ENCODE results near the gene TNP2. TPM values are rescaled to one million over a fixed set of nuclear protein-coding genes. Genes with fewer than 3 reads are reported as not detected.
A peak's percentile ranks its signal among the peaks of the same experiment; 100 is the strongest.
"Not testable (repeated sequence)": the region's sequence is repeated elsewhere in the genome, so short reads cannot be mapped to it uniquely, and the experiment has no call there.

Gene TNP2
- total RNA-seq, 1 donor = not detected

DNA sequence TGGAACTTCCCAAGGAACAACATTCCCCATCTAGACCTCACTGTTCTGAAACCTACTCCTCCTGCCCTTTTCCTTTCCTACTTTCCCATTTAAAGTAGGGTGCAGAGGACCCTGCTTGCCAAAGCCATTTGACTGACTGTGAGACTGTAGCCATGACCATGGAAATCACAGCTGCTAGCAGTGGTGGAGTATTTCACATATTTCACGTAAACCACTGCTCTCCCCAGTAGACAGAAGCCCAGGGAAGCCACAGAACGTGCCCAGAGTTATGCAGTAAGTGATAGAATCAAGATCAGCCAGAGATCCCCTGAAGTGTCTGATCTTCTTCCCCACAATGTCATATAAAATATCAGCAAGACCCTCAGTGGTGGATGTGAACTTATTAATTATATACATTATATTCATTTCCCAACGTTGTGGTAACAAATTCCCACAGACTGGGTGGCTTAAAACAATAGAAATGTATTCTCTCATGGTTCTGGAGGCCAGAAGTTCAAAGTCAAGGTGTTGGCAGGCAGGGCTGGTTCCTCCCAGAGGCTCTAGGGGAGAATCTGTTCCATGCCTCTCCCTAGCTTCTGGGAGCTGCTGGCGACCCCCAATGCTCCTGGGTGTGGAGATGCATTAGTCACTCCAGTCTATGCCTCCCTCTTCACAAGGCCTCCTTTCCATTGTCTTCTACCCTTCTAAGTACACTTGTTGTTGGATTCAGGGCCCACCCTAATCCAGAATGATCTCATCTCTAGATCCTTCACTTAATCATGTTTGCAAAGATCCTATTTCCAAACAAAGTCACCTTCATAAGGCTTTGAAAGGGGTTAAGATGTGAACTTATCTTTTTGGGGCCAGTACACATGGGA, 32.7 kb upstream of the TNP2 start:
- no peak for DNase-seq (ENCODE audit: low read depth in 2 of 3, low spot score in 2 of 3)

DNA sequence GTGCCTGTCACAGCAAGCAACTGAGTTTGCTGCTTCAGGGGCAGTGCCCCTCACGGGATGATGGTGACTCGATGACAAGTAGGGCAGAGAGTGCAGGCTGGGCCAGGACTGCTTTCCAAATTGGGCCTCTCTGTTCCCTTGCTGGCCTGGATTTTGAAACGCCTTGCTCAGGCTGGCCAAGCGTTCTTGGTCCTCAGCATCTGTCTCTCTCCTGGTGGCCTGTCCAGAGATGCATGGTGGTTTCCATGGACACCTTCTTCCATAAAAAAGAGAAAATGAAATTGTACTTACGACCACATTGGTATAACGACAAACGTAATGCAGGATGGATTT, 31.4 kb upstream of the TNP2 start:
- no peak for DNase-seq (ENCODE audit: low read depth in 2 of 3, low spot score in 2 of 3)

DNA sequence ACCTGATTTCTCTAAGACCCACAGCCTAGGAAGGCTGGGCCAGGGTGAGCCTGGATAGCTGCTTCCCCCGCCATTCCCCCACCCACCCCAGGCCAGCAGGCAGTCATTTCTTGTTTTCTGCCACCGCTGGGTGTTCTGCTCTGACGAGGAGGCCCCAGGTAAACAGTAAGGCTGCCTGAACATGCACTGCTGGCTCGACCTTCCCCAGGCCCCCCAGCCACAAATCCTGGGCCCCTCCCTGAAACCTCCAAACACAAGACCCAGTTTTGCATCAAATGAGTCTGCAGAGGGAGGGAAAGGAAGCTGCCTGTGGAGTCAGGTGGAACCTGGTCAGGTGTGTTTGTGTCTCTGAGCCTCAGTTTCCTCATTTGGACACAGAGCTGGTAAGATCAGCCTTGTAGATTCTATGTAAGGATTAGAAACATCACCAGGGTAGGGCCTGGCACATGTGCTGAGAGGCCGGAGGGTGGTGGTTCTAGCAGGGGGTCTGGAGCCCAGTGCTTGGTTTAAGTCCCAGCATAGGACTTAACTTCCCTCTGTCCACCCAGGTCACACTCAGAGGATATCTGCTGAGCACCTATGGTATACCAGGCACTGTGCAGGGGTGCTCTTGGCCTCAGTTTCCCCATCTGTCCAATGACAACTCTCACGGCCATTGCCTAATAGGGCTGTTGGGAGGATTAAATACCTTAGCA, 30.9 kb upstream of the TNP2 start:
- no peak for DNase-seq (ENCODE audit: low read depth in 2 of 3, low spot score in 2 of 3)

DNA sequence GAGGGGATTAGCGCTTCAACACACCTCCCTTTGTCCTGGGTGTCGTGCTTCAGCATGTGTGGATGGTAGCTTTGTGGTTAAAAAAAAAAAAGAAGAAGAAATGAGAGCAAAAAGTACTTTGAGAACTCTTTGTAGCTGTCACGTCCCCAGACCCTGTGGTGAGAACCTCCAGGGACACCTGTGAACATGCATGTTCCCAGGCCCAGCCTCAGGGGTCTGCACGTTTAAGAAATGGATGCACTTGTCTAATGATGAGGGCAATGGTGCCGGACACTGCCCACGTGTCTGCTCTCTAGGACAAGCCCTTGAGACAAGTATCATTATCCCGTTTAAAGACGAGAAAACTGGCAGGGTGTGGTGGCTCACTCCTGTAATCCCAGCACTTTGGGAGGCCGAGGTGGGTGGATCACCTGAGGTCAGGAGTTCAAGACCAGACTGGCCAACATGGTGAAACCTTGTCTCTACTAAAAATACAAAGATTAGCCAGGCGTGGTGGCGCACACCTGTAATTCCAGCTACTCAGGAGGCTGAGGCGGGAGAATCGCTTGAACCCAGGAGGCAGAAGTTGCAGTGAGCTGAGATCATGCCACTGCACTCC, 29.9 kb upstream of the TNP2 start:
- not testable (repeated sequence) for DNase-seq (ENCODE audit: low read depth in 2 of 3, low spot score in 2 of 3)

DNA sequence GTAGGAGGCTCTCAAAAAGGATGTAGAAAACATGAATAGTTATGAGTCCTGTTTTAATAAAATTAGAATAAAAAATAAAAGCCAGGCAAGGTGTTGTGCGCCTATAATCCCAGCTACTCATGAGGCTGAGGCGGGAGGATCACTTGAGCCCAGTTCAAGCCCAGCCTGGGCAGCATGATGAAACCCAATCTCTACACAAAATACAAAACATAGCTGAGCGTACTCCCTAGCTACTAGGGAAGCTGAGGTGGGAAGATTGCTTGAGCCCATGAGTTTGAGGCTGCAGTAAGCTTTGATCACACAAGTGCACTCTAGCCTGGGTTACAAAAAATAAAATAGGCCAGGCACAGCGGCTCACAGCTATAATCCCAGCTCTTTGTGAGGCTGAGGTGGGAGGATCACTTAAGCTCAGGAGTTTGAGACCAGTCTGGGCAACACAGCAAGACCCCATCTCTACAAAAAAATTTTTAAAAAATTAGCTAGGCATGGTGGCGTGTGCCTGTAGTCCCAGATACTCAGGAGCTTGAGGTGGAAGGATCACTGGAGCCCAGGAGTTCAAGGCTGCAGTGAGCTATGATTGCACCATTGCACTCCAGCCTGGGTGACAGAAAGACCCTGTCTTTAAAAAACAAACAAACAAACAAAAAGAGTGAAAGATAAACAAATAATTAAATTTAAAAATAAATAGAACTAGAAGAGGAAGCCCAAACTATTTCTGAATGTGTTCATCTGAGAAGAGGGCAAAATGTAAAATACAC, 29.2 kb upstream of the TNP2 start:
- no peak for DNase-seq (ENCODE audit: low read depth in 2 of 3, low spot score in 2 of 3)

DNA sequence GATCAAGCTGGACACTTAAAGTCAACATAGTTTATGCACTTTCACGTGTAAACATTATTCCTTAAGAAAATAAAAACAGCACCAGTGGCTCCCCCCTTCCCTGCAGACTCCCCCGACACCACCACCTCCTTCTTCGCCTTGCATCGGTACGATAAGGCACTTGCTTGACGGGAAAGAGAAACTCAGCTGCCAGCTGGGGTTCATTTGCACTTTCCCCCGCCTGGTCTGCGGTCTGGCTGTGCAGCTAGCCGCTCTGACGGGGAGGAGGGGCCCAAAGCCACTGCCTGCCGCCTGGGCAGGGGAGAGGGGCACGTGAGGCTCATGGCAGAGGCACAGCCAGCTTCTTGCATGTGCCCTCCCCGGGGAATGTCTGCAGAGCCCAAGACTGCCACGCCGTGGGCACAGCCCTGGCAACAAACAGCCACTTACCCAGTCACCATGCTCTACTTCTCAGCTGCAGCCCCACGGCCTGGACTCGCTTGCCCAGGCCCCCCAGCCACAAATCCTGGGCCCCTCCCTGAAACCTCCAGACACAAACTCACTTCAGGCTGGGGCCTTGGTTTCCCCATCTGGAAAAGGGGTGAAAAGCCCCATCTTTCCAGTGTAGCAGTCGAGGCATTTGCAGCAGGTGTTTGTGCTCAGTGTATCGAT, 28.5 kb upstream of the TNP2 start:
- DNase-seq (ENCODE audit: low read depth in 2 of 3, low spot score in 2 of 3) = peak; percentile 31 to 98 (median 95)

DNA sequence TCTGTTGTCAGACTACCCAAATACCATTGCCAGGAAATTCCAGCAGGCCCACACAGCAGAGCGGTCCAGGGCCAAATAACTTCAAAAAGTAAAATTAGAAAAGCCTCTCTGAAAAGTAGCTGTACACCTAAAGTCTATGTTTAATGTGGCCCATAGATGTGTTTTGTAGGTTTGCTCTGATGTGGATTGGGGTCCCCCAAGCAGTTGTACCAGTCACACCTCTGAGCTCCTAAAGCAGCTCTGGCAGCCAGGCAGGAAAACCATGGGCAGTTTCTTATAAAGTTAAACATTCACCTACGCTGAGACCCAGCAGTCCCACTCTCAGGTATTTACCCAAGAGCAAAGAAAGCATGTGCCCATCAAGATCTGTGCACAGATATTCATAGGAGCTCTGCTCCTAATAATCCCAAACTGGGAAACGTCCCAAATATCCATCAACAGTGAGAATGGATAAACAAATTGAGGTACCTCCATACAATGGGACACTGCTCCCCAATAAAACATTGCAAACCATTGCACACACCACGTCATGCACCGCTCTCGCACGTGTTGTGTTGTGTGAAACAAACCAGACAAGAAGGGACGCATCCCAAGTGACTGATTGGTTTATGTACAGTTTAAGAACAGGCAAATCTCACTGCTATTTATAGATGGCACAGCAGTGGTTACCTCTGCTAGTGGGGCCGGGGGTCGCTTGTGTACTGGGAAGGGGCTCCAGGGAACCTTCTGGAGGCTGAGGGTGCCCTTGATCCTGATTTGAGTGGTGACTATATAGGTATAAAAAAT, 27.8 kb upstream of the TNP2 start:
- no peak for DNase-seq (ENCODE audit: low read depth in 2 of 3, low spot score in 2 of 3)

DNA sequence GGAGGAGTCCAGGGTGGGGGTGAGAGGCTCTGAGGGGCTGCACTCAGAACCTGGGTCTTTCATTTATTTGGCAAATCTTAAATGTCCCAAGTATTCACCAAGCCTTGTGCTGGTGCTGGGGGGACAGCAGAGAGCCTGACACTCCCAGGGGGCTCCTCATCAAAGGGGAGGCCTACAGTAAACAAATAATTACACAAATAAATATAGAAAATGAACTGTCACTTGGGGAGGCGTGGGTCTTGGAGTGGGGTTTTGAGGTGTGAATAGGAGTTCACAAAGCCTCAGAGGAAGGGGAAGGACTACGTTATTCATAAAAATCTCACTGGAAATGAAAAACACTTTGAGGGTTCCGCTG, 27.2 kb upstream of the TNP2 start:
- DNase-seq (ENCODE audit: low read depth in 2 of 3, low spot score in 2 of 3) = no peak

DNA sequence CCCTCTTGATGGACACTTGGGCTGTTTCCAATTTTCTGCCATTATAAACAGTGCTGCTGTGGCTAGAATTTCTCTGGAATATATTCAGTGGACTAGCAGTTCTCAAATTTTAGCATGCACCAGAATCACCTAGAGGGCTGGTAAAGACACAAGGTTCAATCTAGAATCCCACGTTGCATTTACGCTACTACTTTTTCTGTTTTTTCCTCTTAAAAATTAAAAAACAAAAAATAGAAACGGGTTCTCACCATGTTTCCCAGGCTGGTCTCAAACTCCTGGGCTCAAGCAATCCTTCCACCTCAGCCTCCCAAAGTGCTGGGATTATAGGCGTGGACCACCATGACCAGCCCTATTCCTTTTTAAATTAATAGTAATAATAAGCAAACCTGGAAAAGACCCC, 26.5 kb upstream of the TNP2 start:
- no peak for DNase-seq (ENCODE audit: low read depth in 2 of 3, low spot score in 2 of 3)

DNA sequence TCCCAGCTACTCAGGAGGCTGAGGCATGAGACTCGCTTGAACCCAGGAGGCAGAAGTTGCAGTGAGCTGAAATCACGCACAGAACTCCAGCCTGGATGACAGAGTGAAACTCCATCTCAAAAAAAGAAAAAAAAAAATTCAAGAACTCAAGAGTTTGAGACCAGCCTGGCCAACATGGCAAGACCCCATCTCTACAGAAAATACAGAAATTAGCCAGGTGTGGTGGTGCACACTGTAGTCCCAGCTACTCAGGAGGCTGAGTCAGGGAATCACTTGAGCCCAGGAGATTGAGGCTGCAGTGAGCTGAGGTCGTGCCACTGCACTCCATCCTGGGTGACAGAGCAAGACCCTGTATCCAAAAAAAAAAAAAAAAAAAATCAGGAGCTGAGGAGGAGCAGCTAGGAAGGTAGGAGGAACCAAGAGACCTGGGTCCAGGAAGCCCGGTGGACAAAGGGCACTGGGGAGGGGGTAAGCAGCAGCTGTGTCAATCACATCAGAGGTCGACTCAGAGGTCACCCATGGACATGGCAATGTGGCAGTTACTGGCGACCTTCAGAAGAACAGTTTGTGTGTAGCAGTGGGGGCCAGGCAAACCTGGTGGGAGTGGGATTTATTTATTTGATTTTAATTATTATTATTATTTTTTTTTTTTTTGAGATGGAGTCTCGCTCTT, 23.1 kb upstream of the TNP2 start:
- no peak for DNase-seq (ENCODE audit: low read depth in 2 of 3, low spot score in 2 of 3)

DNA sequence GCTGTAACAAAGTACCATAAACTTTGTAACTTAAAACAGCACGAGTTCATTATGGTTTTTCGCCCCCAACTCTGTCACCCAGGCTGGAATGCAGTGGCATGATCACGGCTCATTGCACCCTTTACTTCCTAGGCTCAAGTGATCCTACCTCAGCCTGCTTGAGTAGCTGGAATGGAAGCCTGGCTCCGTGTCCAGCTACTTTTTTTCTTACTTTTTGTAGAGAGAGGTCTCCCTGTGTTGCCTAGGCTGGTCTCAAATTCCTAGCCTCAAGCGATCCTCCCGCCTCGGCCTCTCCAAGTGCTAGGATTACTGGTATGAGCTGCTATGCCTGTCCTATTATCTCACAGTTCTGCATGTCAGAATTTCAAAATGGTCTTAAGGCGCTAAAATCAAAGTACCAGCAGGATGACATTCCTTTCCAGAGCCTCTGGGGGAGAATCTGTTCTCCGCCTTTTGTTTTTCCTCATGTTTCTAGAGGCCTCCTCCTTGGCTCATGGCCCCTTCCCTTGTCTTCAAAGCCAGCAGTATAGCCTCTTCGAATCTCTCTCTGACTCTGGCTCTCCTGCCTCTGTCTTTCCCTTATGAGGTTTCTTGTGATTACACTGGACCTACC, 22.1 kb upstream of the TNP2 start:
- no peak for DNase-seq (ENCODE audit: low read depth in 2 of 3, low spot score in 2 of 3)

DNA sequence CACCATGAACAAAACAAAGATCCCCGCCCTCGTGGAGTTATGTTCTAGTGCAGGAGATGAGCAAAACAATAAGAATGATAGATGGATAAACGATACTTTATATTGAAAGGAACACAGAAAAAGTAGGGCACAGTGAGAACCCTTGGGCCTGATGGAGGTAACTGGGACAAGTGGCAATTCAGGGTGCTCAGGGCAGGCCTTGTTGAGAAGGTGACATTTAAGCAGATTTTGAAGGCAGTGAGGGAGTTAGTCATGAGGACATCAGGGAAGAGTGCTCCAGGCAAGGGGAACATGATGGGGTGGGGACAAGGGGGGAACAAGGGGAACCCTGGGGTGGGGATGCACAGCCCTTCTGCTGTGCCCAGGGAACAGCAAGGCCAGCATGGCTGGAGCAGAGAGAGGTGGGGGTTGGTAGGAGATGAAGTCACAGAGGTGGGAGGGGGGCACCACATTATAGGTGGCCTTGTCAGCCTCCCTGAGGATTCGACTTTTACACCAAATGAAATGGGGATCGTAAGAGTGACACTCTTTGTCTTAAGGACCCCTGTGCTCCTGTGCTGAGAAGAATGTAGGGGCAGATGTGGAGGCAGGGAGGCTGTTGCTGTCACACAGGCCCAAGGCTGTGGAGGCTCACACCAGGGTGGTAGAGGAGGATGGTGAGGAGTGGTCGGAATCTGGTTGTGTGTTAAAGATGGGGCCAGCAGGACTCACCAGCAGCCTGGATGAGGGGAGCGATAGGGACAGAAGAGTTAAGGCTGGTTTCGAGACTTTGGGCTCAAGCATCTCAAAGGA, 21.2 kb upstream of the TNP2 start:
- no peak for DNase-seq (ENCODE audit: low read depth in 2 of 3, low spot score in 2 of 3)

DNA sequence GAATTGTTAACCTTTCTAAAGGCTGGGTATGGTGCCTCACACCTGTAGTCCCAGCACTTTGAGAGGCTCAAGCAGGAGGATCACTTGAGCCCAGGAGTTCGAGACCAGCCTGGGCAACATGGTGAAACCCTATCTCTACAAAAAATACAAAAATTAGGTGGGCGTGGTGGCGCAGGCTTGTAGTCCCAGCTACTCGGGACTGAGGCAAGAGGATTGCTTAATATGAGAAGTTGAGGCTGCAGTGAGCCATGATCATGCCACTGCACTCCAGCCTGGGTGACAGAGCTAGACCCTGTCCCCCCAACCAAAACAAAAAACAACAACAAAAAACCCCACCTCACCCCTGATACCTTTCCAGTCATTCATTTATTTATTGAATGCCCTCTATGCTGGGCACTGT, 20.6 kb upstream of the TNP2 start:
- DNase-seq (ENCODE audit: low read depth in 2 of 3, low spot score in 2 of 3) = not testable (repeated sequence)

DNA sequence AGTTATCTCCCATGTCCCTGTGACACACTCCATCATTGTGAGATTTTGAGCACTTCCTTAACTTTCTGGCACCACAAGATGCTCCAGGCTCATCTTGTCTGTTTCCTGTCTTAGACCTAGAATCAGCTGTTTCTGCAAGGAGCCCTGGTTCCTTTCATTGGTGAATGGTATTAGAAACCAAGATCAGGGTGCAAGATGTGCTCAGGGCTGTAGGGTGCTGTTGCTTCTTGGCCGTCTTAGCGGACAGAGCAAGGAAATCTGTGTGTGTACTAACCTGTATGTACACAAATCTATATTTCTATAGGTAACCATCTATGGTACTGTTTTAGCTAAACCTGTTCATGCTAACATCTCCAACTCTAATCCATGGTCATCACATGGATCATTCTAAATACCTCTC, 20.1 kb upstream of the TNP2 start:
- no peak for DNase-seq (ENCODE audit: low read depth in 2 of 3, low spot score in 2 of 3)

DNA sequence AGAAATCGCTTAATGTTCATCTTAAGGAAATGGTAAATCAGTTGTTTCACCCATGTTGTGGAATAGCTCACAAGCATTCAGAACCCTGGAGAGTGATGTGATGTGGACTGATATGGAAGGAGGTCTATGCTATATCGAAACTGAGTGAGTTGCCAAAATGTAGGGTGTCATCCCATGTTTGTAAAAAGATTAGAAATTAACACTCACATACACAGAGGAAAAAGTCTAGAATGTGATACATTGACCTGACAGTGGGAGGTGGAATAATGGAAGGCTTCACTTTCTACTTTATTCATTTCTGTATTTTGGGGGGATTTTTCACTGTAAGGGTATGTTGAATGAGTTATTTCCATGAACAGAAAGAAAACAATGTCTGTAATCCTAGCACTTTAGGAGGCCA, 16.7 kb upstream of the TNP2 start:
- DNase-seq (ENCODE audit: low read depth in 2 of 3, low spot score in 2 of 3) = no peak

DNA sequence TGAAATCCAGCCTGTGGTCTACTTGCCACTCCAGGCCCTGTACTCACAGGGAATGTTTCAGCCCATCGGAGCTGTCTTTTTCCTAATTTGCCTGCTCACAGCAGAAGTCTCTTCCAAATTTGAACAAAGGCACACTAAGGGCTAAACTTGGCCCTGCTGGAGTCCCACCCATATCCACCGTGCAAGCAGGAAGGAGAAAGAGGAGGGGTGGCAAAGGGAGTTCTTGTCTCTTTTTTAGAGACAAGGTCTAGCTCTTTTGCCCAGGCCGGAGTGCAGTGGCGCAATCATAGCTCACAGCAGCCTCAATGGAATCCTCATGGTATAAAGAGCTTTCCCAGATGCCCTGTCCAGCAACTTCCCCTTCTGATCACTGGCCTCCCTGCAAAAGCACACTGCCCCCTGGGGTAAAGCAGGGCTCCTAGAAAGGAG, 14.7 kb upstream of the TNP2 start:
- no peak for DNase-seq (ENCODE audit: low read depth in 2 of 3, low spot score in 2 of 3)

DNA sequence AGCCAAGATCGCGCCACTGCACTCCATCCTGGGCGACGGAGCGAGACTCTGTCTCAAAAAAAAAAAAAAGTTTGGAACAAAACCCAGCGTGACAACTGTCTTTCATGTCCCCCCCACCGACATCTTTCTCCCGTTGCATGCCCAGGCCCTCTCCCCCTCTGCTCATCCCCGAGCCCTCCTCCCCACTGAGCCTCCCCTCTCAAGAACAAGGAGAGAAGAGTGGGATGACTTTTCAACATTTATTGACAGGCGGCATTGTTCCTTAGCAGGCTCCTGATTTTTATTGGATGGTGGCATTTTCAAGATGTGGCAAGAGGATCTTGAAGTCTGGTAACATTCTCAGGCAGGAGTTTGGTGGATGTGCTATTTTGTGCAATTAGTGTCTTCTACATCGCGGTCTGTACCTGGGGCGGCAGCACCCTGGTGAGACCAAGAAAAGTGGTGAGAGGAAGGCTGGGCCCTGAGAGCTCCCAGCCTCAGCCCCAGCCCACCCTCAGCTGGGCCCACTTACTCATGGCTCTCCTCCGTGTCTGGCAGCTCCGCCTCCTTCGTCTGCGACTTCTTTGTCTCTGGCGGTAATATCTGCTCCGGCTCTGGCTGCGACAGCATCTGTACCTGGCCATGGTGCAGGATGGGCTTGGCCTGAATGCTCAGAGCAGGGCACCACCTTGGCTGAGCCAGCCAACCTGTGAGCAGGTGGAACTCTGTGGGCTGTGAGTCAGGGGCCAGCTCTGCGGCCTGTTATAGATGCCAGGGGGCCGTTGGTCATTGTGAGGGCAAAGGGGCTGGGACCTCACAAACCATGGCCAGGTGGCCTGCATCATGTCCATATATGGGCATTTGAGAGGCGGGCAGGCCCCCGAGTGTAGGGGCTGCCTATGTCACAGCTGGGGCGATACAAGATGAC, 11.7 kb upstream of the TNP2 start, which contains the start of gene PRM1:
PRM1 (minus strand) TSS at position 715 of the 907 bp plus-strand sequence; CDS start at position 623, 92 bp downstream.
- no peak for DNase-seq (ENCODE audit: low read depth in 2 of 3, low spot score in 2 of 3)

All from hematopoietic multipotent progenitor cell (in vitro differentiated cells).